GM21825 (cell line): ENCODE measurements around the gene ITCH.
"Not testable (repeated sequence)": the region's sequence is repeated elsewhere in the genome, so short reads cannot be mapped to it uniquely, and the experiment has no call there.

Experiments
- ATAC-seq: cut with Tn5 transposase; IDR thresholded peaks from one replicate; pipeline ENCODE4 v1.9.1; 2021; ENCODE audit warnings: mild to moderate bottlenecking, moderate library complexity; ENCODE audit not compliant: unreplicated experiment

The ITCH gene

DNA sequence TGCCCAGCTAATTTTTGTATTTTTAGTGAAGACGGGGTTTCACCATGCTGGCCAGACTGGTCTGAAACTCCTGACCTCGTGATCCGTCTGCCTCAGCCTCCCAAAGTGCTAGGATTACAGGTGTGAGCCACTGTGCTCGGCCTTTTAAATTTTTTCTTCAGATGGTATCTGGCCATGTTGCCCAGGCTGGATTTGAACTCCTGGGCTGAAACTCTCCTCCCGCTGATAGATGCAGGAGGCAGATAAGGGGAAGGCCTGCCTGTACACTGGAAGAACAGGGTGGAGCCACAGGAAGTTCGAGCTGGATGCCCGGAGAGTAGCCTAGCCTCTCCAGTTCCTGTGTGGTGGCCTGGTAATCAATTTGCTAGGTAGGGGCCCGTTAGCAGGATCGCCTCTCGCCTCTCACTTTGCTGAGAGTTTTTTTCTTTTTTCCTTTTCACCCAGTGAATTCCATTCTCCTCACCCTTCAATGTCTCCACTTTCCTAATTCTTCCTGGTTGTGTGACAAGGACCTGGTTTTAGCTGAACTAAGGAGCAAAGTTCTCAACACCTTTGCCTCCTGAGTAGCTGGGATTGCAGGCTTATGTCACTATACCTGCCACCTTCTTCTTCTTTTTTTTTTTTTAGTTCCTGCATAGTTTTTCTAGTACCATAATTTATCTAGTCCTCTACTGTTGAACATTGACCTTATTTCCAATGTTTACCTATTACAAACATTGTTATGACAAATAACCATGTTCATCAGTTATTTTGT is 19.4 kb upstream of the ITCH start:
- ATAC-seq = no peak

DNA sequence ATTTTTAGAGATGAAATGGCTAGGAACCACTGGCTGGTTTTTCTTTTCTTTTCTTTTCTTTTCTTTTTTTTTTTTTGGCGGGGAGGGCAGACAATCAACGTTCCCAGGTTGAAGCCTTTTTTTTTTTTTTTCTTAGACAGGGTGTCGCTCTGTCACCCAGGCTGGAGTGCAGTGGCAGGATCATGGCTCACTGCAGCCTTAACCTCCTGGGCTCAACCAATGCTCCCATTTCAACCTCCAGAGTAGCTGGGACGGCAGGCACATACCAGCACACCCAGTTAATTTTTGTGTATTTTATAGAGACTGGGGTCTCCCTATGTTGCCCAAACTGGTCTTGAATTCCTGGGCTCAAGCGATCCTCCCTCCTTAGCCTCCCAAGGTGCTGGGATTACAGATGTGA is 18.8 kb upstream of the ITCH start:
- ATAC-seq = no peak

GRCh38 chr20:34345402-34345736 is 17.7 kb upstream of the ITCH start:
- no peak for ATAC-seq

DNA sequence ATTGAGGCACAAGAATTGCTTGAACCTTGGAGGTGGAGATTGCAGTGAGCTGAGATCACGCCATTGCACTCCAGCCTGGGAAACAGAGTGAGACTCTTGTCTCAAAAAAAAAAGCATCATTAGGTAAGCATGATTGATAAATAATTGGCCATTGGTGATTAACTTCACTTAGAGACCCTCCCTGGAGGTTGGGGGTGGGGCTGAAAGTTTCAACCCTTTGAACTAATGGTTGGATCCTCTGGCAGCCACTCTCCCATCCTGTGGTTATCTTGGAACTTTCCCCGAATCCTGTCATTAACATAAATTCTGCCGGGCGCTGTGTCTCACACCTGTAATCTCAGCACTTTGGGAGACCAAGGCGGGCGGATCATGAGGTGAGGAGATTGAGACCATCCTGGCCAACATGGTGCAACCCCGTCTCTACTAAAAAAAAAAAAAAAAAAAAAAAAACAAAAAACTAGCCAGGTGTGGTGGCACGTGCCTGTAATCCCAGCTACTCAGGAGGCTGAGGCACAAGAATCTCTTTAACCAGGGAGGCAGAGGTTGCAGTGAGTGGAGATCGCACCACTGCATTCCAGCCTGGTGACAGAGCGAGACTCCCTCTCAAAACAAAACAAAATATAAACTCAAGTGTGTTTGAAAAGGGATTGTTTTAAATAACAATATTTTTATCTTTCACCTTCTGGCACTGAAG is 17.1 kb upstream of the ITCH start:
- ATAC-seq = not testable (repeated sequence)

GRCh38 chr20:34346533-34346865 is 16.6 kb upstream of the ITCH start:
- not testable (repeated sequence) for ATAC-seq

DNA sequence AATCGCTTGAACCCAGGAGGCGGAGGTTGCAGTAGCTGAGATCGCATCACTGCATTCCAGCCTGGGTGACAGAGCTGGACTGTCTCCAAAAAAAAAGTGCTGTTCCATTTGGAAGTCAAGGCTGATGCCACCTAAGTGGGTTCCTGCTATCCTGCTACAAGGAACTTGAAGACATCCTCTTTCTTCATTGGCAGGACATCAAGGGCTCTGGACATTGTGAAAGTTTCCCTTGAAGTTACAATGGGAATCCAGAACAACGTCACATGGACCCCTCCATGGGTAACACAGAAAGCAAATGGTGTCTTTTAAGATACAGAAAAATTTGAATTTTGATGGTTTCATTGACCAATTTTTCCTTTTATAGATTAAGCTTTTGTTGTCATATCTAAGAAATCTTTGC is 15.5 kb upstream of the ITCH start:
- no peak for ATAC-seq

GRCh38 chr20:34350095-34350494 is 13.0 kb upstream of the ITCH start:
- no peak for ATAC-seq

- not testable (repeated sequence) for ATAC-seq
Measured at GRCh38 chr20:34353467-34353866, 9.6 kb upstream of the ITCH start.

GRCh38 chr20:34355427-34355826 is 7.6 kb upstream of the ITCH start:
- no peak for ATAC-seq

- ATAC-seq = not testable (repeated sequence)
Measured at GRCh38 chr20:34359729-34360128, 3.3 kb upstream of the ITCH start.

DNA sequence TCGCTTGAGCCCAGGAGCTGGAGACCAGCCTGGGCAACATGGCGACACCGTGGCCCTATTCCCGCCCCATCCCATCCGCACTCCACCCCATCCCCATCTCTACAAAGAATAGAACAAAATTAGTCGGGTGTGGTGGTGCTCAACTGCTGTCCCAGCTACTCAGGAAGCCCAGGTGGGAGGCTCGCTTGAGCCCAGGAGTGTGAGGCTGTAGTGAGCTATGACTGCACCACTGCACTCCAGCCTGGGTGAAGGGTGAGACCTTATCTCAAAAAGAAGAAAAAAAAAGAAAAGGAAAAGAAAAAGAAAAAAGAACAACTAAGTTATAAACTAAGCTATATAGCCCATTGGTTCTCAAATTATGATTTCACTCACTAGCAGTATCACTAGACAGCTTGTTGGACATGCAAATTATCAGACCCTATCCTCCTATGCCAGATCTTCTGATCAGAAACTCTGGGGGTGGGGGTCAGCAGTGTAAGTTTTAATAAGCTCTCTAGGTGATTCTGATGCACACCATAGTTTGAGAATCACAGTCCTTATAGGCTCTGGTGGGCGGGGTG is 491 bp upstream of the ITCH start:
- ATAC-seq = no peak

GRCh38 chr20:34363465-34364222 is 571 bp downstream of the ITCH start:
- peak; percentile 47 for ATAC-seq

- no peak for ATAC-seq
Measured at GRCh38 chr20:34364223-34364506, 1.1 kb downstream of the ITCH start.

DNA sequence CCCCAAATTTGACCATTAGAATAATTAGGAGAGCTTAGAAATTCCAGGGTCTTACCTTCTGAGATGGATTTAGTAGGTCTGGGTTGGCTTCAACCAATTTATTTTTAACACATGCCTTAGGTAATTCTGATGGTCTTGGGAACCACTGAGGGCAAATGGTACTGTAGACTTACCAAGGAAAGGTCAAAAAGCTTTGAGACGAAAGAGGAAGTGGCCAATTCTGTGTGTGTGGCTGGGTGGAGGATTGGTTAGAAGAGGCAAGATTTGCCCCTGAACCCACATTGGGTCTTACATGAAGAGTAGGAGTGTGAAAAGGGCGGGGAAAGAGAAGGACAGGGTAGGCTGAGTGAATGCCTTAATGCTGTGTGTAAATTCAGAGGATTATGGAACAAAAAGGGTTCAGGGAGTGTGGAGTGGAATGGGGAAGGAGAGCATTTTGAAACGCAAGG is 2.7 kb downstream of the ITCH start:
- no peak for ATAC-seq

DNA sequence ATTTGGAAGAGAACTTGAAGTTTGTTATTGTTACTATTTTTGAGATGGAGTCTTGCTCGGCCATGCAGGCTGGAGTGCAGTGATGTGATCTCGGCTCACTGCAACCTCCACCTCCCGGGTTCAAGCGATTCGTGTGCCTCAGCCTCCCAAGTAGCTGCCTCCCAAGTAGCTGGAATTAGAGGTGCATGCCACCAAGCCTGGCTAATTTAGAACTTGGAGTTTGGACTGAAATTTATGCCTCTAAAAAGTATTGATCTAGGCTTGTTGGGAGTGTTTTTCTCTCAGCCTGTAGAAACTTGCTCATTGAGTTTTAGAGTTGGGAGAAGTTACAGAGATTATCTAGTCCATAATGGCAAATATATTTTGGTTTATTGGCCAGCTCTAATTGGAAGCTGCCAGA is 4.1 kb downstream of the ITCH start:
- ATAC-seq = no peak

DNA sequence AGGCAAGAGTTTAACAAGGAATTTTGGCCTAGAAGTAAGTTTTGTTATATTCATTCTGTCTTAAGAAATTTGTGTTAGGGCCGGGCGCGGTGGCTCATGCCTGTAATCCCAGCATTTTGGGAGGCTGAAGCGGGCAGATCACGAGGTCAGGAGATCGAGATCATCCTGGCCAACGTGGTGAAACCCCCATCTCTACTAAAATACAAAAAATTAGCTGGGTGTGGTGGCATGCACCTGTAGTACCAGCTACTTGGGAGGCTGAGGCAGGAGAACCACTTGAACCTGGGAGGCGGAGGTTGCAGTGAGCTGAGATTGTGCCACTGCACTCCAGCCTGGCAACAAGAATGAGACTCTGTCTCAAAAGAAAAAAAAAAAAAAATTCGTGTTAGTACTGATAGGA is 4.8 kb downstream of the ITCH start:
- ATAC-seq = not testable (repeated sequence)

DNA sequence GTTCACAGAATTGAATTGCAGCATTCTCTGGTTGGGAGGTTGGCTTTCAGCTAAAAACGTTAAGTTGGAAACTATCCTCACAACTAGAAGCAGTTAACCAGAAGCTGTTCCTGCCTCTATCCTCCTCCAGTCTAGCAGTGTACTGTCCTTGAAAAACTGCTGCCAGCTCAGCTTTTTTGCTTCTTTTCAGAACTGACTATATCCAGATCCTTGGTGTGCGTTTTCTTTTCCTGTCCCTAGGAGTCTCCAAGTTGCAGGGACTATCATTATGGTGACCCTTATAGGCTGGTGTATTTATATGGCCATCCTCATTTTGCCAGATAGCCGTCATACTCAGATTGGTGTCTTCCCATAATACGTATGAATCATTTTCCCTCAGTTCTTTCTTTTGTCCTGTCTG is 5.5 kb downstream of the ITCH start:
- ATAC-seq = no peak

GRCh38 chr20:34369265-34369664 is 6.2 kb downstream of the ITCH start:
- no peak for ATAC-seq

DNA sequence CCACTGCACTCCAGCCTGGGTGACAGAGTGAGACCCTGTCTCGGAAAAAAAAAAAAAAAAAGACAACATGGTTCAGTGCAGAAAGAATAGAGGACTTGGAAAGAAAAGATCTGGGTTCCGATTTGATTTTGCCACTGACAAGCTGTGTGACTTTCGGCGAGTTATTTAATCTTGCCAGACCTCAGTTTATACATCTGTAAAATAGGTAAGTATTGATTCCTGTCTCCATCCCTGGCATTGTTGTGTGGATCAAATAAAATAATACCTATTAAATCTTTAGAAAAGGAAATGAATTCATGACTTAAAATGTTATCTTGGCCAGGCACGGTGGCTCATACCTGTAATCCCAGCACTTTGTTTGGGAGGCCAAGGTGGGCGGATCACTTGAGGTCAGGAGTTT is 7.0 kb downstream of the ITCH start:
- ATAC-seq = no peak

- no peak for ATAC-seq
Measured at GRCh38 chr20:34373445-34373844, 10.4 kb downstream of the ITCH start.

GRCh38 chr20:34374209-34374760 is 11.2 kb downstream of the ITCH start:
- ATAC-seq = no peak
